Stimulated activated CD4-positive, alpha-beta T cell treated with anti-CD3 and anti-CD28 coated beads, Interleukin-12 subunit alpha, Interleukin-12 subunit beta, amount 100 ng/mL, for 24 hours (primary cell): ENCODE data around the gene UBTD1.

Experiments
- DNase-seq, 2 experiments: peaks; one replicate each; pipeline ENCODE4 v3.0.0-alpha.2; 2020; ENCODE audit warnings: low read depth in 2 of 2

UBTD1 gene

GRCh38 chr10:97618285-97618684 is 119.6 kb downstream of the UBTD1 start:
- no peak for DNase-seq

GRCh38 chr10:97618733-97619132 is 120.0 kb downstream of the UBTD1 start:
- DNase-seq = no peak
